AG09319 (cell line): ENCODE data around the gene CDH7.

Source experiments
- DNase-seq: peaks from one replicate; pipeline ENCODE4 v3.0.0-alpha.2; 2010; ENCODE audit warnings: low read depth; ENCODE audit errors: extremely low read depth
- TF ChIP-seq, protein P1 (sequence below): IDR thresholded peaks from 2 replicates; pipeline ENCODE4 v1.5.1; 2011; ENCODE audit warnings: low read depth, mild to moderate bottlenecking, inconsistent platforms, low read length, moderate library complexity

The CDH7 gene

DNA sequence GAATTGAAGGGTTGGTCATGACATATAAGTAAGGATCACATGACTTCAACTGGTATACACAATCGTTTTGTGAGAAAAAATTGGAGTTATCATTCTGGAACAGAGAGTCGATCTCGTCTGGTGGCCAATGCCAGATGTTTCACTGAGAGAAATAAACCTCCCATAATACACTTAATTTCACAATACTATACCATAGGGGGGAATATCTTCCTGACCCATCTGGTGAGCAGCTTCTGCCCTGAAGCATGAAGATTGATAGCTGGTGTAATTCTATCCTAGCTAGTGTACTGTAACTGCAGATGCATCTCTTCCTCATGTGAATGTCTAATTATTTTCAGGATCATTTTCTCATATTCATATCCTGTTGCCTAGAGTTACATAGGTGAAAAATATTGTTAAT lies 15.7 kb upstream of the CDH7 start:
- TF ChIP-seq, protein P1, sequence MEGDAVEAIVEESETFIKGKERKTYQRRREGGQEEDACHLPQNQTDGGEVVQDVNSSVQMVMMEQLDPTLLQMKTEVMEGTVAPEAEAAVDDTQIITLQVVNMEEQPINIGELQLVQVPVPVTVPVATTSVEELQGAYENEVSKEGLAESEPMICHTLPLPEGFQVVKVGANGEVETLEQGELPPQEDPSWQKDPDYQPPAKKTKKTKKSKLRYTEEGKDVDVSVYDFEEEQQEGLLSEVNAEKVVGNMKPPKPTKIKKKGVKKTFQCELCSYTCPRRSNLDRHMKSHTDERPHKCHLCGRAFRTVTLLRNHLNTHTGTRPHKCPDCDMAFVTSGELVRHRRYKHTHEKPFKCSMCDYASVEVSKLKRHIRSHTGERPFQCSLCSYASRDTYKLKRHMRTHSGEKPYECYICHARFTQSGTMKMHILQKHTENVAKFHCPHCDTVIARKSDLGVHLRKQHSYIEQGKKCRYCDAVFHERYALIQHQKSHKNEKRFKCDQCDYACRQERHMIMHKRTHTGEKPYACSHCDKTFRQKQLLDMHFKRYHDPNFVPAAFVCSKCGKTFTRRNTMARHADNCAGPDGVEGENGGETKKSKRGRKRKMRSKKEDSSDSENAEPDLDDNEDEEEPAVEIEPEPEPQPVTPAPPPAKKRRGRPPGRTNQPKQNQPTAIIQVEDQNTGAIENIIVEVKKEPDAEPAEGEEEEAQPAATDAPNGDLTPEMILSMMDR: no peak
- DNase-seq: no peak

- TF ChIP-seq, protein P1: no peak
- DNase-seq: no peak
Observed at GRCh38 chr18:65737471-65737955, 13.3 kb upstream of the CDH7 start.

- no peak for DNase-seq
- TF ChIP-seq, protein P1: no peak
Observed at GRCh38 chr18:65746936-65747335, 3.9 kb upstream of the CDH7 start.

GRCh38 chr18:65748321-65748720 lies 2.5 kb upstream of the CDH7 start:
- DNase-seq: no peak
- TF ChIP-seq, protein P1: no peak

- no peak for DNase-seq
- TF ChIP-seq, protein P1: no peak
Observed at GRCh38 chr18:65749841-65750240, 971 bp upstream of the CDH7 start.

GRCh38 chr18:65751155-65752085 lies 608 bp downstream of the CDH7 start:
- DNase-seq: no peak
- TF ChIP-seq, protein P1: no peak

DNA sequence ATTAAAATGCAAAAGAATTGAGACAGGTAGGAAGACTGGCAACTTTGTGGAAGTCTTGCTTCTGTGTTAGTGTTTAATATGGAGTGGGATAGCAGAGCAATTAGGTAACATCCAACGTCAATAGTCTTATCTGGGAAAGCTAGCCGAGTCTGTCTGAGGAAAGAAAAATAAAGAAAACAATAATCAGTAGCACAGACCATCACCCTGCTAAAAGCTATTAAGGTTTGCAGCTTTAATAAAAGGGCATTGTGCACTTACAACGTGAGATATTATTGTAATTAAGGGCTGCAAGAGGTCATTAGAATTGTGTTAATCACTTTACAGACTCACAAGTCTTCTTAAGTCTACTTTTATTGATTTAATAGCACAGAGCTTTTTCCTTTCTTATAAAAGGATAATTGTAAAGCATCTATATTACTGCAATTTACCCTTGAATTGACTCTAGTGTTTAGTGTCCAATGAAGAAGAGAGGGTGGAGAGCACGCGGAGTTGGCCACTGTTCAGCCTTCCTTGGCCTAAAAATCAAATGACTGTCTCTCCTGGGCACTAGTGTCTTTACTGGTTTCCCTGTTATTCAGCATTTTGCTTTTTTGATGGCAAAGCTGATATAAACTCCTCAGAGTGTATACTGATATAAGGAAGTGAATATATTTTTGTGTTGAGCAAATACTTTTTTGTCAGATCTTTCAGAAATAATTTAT lies 2.0 kb downstream of the CDH7 start:
- no peak for DNase-seq
- TF ChIP-seq, protein P1: no peak
